GM21367 (cell line): ENCODE results near the gene TNNI3.
"Not testable (repeated sequence)": the region's sequence is repeated elsewhere in the genome, so short reads cannot be mapped to it uniquely, and the experiment has no call there.

Source experiments
- ATAC-seq: cut with Tn5 transposase; IDR thresholded peaks from one replicate; pipeline ENCODE4 v1.9.1; 2021; ENCODE audit not compliant: unreplicated experiment

The TNNI3 gene

DNA sequence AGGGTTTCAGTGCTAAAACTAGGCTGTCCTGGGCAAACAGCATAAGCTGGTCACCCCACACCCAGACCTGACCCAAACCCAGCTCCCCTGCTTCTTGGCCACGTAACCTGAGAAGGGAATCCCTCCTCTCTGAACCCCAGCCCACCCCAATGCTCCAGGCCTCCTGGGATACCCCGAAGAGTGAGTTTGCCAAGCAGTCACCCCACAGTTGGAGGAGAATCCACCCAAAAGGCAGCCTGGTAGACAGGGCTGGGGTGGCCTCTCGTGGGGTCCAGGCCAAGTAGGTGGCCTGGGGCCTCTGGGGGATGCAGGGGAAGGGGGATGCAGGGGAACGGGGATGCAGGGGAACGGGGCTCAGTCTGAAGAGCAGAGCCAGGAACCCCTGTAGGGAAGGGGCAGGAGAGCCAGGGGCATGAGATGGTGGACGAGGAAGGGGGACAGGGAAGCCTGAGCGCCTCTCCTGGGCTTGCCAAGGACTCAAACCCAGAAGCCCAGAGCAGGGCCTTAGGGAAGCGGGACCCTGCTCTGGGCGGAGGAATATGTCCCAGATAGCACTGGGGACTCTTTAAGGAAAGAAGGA, 42.9 kb downstream of the TNNI3 start:
- no peak for ATAC-seq

DNA sequence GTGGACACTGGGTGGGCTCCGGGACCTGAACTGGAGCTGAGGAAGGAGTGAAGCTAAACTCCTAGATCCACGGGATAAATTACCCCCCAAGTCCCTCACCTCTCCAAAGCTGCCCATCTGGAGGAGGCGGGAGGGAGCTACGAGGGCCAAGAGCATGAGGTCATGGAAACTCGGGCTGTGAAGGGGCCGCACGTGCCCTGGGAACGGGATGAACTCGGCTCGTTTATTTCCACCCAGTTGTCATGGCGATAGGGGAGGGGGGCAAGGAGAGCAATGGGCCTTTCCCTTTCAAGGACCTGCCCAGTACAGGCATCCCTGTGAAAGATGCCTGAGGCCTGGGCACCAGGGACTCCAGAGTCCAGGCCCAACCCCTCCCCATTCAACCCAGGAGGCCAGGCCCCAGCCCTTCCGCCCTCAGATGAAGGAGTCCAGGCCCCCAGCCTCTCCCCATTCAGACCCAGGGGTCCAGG, 43.9 kb downstream of the TNNI3 start:
- ATAC-seq: no peak

DNA sequence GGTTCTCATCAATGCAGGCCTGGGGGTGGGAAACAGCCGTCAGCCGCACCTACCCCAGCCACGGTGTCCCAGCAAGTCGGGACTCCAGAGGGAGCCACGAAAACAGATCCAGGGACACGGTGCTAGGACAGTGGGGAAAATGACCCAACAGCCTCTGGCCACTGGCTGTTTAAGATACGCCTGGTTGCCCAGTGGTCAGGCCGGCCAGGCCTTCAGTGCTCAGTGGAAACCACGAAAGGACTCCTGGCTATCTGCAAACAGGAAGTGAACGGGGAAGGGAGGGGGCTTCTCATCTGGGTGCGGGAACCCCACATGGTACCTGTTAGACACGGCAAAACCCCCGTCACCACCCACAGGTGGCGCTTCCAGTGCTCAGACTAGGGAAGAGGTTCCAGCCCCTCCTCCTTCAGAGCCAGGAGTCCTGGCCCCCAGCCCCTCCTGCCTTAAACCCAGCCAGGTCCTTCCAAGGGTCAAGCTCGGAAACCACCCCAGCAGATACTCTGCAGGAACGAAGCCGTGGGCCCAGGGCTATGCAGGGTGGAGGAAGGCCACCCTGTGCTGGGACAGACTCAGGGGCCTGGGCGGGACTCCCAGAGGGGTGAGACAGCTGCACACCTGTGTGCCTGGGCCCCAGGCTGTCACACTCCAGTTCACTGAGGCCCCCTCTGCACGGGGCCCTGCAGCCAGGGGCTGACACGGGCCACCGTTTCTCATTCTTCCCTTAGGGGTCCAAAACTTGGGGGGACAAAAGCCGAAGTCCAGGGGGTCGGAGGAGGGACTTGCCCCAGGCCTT, 44.6 kb downstream of the TNNI3 start:
- ATAC-seq: no peak

DNA sequence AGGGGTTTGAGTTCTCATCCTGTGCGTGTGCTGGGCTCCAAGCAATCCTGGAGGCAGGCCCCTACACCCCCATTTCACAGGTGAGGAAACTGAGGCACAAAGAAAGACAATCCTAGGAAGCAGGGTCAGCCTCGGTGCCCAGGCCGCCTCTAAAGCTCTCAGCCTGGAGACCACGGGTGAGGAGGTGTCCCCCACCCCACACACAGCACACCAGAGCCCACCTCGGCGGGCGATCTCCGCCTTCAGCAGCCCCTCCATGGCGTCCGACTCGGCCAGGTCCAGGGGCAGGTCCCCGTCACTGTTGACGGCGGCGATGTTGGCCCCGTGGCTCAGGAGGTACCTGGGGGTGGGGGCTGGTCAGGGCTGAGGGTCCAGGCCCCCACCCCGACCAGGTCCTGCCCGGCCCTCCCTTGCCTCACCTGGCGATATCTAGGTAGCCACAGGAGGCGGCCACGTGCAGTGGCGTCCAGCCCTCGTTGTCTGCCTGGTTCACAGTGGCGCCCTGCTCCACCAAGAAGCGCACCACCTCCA, 45.2 kb downstream of the TNNI3 start:
- ATAC-seq: no peak

DNA sequence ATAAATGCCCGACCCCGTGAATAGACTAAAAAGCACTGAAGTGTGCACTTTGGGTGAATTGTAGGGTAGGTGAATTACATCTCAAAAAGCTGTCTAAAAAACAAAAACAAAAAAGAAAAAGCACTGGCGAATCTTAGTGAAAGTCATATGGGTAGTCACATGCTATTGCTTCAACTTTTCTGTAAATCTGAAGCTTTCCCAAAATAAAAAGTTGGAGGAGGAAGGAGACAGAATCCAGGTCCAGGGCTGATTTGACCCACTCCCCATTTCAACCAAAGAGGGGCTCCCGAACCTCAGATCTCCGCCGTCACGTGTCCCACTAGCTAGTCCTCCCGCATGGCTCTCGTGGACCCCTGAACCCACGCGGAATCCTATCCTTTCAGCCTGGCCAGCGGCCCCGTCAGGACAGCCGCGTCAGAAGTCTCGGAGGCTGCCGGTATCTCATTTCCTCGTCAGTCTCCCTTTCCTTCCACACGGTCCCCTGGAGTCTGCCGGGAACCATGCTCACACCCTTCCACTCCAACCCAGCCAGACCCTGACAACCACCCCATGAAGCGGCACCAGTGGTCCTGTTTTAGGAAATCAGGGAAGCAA, 46.2 kb downstream of the TNNI3 start:
- no peak for ATAC-seq

DNA sequence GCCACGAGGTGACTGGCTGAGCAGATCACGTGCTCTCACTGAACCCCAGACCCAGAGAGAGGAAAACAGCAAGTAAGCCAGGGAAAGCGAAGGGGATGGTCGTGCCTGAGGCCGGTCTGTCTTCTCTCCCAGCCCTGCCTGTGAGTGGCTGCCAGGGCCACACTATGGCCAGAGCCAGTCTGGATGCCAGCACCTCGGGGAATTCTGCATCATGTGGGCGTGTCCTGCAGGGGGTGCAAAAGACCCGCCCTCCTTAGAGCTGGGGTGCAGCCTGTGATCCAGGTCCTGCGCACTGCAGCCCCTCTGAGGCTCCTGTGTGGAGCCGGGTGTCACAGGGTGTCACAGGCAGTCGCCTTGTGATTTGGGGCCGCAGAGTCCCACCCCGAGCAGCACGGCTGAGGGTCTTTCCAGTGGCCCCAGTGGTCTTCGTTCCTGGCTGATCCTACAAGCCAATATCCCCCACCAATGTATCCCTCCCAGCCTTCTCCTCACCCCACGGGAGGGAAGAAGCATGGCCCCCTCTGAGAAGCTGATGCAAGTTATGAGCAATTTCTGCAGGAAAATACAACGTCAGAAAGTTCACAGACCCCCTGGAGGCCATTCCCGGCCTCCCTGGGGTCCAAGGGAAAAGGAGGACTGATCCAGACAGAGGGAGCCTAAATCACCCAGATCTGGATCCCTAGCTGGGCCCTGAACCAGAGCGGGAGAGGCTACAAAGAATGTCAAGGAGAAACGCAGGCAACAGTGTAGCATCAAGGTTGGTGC, 47.8 kb downstream of the TNNI3 start:
- no peak for ATAC-seq

DNA sequence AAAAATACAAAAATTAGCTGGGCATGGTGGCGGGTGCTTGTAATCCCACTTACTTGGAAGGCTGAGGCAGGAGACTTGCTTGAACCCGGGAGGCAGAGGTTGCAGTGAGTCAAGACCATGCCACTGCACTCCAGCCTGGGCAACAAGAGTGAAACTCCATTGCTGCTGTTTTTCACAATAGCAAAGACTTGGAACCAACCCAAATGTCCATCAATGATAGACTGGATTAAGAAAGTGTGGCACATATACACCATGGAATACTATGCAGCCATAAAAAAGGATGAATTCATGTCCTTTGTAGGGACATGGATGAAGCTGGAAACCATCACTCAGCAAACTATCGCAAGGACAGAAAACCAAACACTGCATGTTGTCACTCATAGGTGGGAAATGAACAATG, 50.3 kb downstream of the TNNI3 start:
- not testable (repeated sequence) for ATAC-seq

DNA sequence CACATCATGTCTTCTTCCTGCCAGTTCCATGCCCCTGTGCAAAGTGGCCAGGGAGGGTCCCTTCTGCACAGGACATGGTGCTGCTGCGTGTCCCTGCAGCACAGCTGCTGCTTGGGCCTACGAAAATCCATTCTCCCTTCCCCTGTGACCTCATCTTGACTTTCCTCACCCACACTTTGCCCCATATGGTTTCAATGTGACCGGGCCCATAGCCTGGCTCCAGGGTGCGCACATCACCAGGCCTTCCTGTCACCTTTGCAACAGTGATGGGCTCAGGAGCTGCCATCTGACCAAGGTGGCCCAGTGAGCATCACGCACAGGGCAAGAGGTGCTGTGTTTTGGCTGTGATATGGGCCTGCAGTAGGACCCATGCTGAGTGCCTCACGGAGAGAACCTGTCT, 50.9 kb downstream of the TNNI3 start:
- ATAC-seq: no peak

DNA sequence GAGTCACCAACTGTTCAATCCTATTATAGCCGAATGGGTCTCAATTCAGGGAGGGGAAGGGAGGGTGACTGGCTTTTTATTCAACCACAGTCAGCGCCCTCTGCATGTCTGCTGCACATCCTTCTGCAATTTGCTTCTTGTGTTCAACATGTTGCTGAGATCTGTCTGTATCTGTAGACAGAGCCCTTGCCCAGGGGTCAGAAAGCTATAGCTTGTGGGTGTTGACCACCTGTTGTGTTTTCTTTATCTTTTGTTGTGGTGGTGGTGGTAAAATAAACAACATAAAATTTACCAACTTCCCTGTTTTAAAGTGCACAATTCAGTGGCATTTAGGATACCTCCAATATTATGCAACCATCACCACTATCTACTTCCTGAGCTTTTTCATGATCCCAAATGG, 52.3 kb downstream of the TNNI3 start:
- no peak for ATAC-seq

DNA sequence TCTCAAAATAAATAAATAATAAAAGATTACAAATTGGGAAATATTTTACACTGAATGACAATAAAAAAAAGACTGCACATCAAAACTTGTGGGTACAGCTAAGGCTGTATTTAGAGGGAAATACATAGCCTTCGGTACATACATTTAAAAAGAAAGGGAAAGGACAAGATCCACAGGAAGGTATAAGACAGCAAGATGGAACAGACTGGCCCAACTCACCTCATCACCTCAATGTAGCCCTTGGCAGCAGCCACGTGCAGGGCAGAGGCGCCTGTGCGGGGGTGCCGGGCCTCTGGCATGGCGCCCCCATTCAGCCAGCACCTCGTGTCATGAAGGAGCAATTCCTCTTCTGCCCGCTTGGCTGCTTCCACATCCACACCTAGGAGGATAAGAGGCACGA, 54.3 kb downstream of the TNNI3 start:
- no peak for ATAC-seq
